HG02981 (cell line): ENCODE results near the gene ANKRD65.

Source experiments
- ATAC-seq: cut with Tn5 transposase; IDR thresholded peaks from one replicate; pipeline ENCODE4 v1.9.1; 2021; ENCODE audit warnings: mild to moderate bottlenecking, moderate library complexity; ENCODE audit not compliant: unreplicated experiment

Gene ANKRD65

GRCh38 chr1:1442069-1442770 is 21.1 kb upstream of the ANKRD65 start:
- no peak for ATAC-seq

- no peak for ATAC-seq
These were observed 20.2 kb upstream of the ANKRD65 start for GRCh38 chr1:1441002-1441888.

- ATAC-seq: no peak
These were observed 19.4 kb upstream of the ANKRD65 start for GRCh38 chr1:1440262-1441001.

- no peak for ATAC-seq
These were observed 18.6 kb upstream of the ANKRD65 start for GRCh38 chr1:1439546-1440261.

GRCh38 chr1:1438531-1439381 is 17.7 kb upstream of the ANKRD65 start:
- no peak for ATAC-seq

- ATAC-seq: peak; percentile 48
These were observed 16.9 kb upstream of the ANKRD65 start for GRCh38 chr1:1437904-1438376.

- ATAC-seq: no peak
These were observed 16.2 kb upstream of the ANKRD65 start for GRCh38 chr1:1437033-1437903.

GRCh38 chr1:1436630-1437032 is 15.6 kb upstream of the ANKRD65 start:
- ATAC-seq: no peak

- no peak for ATAC-seq
These were observed 15.0 kb upstream of the ANKRD65 start for GRCh38 chr1:1435911-1436629.

GRCh38 chr1:1435106-1435903 is 14.2 kb upstream of the ANKRD65 start, which contains the start of gene VWA1:
Gene VWA1 (plus strand): TSS chr1:1435690. CDS start chr1:1435749, 59 bp downstream.
- no peak for ATAC-seq

GRCh38 chr1:1434824-1435105 is 13.7 kb upstream of the ANKRD65 start:
- ATAC-seq: no peak

- ATAC-seq: no peak
These were observed 13.2 kb upstream of the ANKRD65 start for GRCh38 chr1:1434131-1434823.

- no peak for ATAC-seq
These were observed 12.7 kb upstream of the ANKRD65 start for GRCh38 chr1:1433804-1434130.

- ATAC-seq: no peak
These were observed 12.1 kb upstream of the ANKRD65 start for GRCh38 chr1:1432951-1433803.

GRCh38 chr1:1432274-1432950 is 11.3 kb upstream of the ANKRD65 start:
- ATAC-seq: no peak
